HAP-1 (cell line): ENCODE results near the gene AFF4.
"Not testable (repeated sequence)": the region's sequence is repeated elsewhere in the genome, so short reads cannot be mapped to it uniquely, and the experiment has no call there.

Experiments used
- DNase-seq, 2 experiments: peaks; one replicate each; pipeline ENCODE4 v3.0.0-alpha.2; 2016 to 2020; ENCODE audit warnings: low spot score in 2 of 2
- H3K27me3 ChIP-seq: fragments of 250-450 bp; sonication (Bioruptor Pico); 2 replicates; pipeline ENCODE4 v1.5.1; 2020; ENCODE audit warnings: low read depth, mild to moderate bottlenecking, moderate library complexity
- H3K36me3 ChIP-seq: fragments of 250-450 bp; sonication (Bioruptor Pico); replicated peaks from 2 replicates; pipeline ENCODE4 v1.5.1; 2020; ENCODE audit warnings: mild to moderate bottlenecking
- H3K4me1 ChIP-seq: fragments of 250-450 bp; sonication (Bioruptor Pico); 2 replicates; pipeline ENCODE4 v1.5.1; 2020; ENCODE audit warnings: mild to moderate bottlenecking
- H3K4me3 ChIP-seq: fragments of 250-450 bp; sonication (Bioruptor Pico); 2 replicates; pipeline ENCODE4 v1.5.1; 2020; ENCODE audit warnings: mild to moderate bottlenecking, moderate library complexity
- H3K9me3 ChIP-seq: fragments of 250-450 bp; sonication (Bioruptor Pico); 2 replicates; pipeline ENCODE4 v1.5.1; 2020; ENCODE audit warnings: mild to moderate bottlenecking, moderate library complexity
- in situ Hi-C: fragments of 300-500 bp; cut with MboI; formaldehyde crosslinking; loops from 3 replicates; pipeline ENCODE4 v1.14.3; 2020; ENCODE audit warnings: low sequenced_read_pairs, inconsistent platforms, mixed read lengths

The AFF4 gene

DNA sequence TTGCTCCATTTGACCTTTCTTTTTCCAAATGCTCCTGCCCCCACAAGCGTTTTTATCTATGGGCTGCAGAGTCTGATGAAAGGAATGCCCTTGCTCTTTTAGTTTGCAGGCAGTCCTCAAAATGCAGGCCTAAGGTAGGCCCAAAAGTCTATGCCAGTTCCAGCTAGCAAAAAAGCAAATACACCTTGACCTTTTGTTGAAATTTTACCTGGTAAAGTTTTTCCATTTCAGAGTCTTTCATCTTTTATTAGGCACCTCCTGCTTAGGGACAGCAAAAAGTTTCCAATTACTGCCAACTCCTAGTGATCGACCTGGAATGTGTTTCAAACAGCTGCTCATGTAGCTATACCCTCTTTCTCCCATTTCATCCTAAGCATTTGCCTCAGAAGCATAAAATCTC lies 92.6 kb downstream of the AFF4 start:
- in situ Hi-C loops = no loop called here
- DNase-seq = no peak
- Histone ChIP-seq H3K36me3 (peaks cover 58% of the 10 kb centered on the region), H3K4me1 (peaks cover 9% of the 10 kb centered on the region), H3K9me3 (no peaks in the 10 kb centered on the region), H3K27me3 (no peaks in the 10 kb centered on the region), H3K4me3 (no peak overlapping the region)

DNA sequence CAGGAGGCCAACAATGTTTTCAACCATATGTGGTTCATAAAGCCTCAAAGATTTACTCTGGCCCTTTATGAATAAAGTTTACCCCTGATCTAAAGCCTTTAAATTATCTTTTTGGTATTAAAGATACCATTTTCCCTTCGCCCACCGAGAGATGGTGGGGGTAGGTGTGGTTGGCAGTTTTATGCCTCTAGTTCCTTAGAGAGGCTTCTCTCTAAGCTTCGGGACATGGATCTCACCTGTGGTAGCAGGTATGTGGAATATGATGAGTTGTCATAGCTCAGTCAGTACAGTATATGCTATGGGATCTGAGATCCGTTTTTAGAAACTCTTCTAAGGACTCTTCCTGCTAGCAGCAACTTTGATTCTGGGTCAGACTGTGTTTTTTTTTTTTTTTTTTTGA lies 94.7 kb downstream of the AFF4 start:
- H3K36me3 ChIP-seq = peaks cover 53% of the 10 kb centered on the region
- peaks cover 11% of the 10 kb centered on the region for H3K4me1 ChIP-seq
- no peaks in the 10 kb centered on the region for H3K9me3 ChIP-seq
- H3K27me3 ChIP-seq = no peaks in the 10 kb centered on the region
- in situ Hi-C loops = no loop called here
- H3K4me3 ChIP-seq = no peak overlapping the region
- DNase-seq = no peak

DNA sequence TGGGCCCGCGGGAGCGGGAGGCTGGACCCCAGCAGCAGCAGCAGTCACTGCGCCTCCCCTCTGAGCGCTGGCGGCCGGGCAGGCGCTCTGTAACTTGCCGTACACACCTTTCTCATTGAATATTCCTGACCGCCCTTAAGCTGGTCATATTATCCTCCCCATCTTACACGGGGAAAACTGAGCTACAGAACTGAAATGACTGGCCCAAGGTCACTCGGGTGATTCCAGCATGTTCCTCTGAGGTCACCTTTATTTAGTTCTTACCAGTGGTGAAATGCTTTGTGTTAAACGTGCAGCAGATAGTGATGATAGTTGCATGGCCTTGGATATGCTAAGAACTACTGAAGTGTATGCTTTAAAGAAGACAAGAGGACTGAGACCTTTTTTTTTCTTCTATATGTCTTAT lies 96.4 kb downstream of the AFF4 start:
- DNase-seq = no peak
- no peaks in the 10 kb centered on the region for H3K27me3 ChIP-seq
- in situ Hi-C loops = no loop called here

DNA sequence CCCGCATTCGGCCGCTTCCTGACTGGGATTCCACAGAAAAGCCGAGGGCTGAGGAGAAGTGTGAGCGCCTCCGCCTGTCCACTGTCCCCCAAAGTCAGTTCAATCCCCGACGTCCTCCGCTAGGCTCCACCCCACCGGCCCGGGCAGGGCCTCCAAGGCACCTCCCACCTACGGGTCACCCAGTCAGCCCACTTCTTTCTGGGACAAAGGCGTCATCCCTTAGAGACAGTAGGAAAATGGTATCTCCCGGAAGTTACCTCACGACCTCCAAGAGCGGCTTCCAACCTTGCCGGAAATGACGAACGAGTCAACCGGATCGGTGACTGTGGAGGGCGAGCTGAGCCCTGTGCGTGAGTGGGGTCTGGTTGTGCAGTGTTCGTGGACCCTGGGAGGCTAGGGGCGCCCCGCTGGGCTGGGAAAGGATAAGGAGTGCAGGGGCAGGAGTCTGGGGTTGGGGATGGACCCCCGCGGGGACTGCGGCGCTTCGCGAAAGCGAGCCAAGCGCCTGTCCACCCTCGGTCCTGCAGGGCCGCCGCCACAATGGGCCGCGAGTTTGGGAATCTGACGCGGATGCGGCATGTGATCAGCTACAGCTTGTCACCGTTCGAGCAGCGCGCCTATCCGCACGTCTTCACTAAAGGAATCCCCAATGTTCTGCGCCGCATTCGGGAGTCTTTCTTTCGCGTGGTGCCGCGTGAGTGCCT lies 96.9 kb downstream of the AFF4 start, which contains the start of the genes GDF9 and UQCRQ:
TSS of gene GDF9 (minus strand) at position 128 of the 704 bp plus-strand sequence. CDS start 1,936 bp downstream, outside the sequence.
TSS of gene UQCRQ (plus strand) at position 301 of the 704 bp plus-strand sequence. CDS start at position 541, 240 bp downstream.
- no peaks in the 10 kb centered on the region for H3K9me3 ChIP-seq
- H3K36me3 ChIP-seq = peaks cover 42% of the 10 kb centered on the region
- DNase-seq = peak; percentile 97 to 98
- H3K4me3 ChIP-seq = peak within 1 kb of the TSS; percentile 98
- peaks cover 11% of the 10 kb centered on the region for H3K4me1 ChIP-seq
- H3K27me3 ChIP-seq = no peaks in the 10 kb centered on the region
- in situ Hi-C loops = no loop called here

More for the DNA sequence above, 96.4 kb downstream of the AFF4 start:
- Histone ChIP-seq H3K36me3 (peaks cover 47% of the 10 kb centered on the region), H3K9me3 (no peaks in the 10 kb centered on the region), H3K4me3 (peak overlapping the region; percentile 98), H3K4me1 (peaks cover 11% of the 10 kb centered on the region)

DNA sequence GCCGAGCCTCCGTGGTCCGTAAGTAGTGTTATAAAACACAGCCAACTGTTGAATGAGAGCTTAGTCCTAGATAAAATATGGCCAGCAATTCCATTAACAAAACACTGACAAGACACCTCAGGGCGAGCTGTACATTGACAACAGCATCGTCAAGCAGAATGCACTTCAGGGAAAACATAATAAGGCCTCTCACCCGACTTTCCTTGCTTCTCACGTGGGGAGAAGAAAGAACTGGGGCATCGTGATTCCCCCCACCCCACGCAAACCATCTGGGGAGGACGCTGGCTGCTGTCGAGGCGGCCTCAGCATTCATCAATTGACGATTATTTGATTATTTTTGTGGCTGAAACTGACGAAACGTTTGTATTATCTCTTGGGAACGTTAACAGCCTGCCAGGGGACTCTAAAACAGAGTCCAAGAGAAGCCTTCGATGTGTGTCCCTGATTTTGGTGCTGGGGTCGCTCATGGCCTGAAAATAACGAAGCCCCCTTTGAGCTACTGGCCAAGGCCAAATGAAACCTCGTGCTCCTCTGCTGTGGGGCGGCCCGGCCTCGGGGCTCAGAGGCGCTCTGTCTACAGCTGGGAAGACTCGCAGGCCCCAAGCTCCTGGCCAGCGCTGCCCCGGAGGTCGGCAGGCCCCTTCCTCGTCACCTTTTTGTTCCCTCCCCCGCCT lies 97.6 kb downstream of the AFF4 start:
- no peaks in the 10 kb centered on the region for H3K9me3 ChIP-seq
- in situ Hi-C loops = no loop called here
- H3K4me3 ChIP-seq = peak overlapping the region; percentile 98
- peaks cover 11% of the 10 kb centered on the region for H3K4me1 ChIP-seq
- no peaks in the 10 kb centered on the region for H3K27me3 ChIP-seq
- no peak for DNase-seq
- H3K36me3 ChIP-seq = peaks cover 36% of the 10 kb centered on the region

DNA sequence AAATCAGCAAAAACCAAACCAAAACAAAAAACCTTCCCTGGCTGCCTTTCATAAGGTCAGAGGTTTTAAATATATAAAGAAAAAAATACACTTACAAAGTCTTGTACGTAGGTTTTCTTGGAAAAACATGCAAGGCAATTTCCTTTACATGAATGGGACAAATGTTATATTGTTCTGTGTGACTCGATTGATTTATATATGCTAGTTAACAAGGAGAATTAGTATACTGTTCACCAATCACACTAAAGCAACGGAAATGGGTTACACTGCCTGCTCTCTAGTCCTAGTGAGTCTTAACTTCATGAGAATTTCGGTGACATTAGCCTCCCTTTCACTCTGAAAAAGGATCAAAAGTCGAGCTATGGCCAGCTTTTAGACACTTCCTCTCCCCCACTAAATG lies 102.7 kb downstream of the AFF4 start:
- H3K4me1 ChIP-seq = peaks cover 1% of the 10 kb centered on the region
- in situ Hi-C loops = no loop called here
- no peak for DNase-seq
- H3K36me3 ChIP-seq = no peaks in the 10 kb centered on the region
- no peak overlapping the region for H3K4me3 ChIP-seq
- no peaks in the 10 kb centered on the region for H3K9me3 ChIP-seq
- peaks cover 6% of the 10 kb centered on the region; the same call in 1 of the 2 replicates for H3K27me3 ChIP-seq

DNA sequence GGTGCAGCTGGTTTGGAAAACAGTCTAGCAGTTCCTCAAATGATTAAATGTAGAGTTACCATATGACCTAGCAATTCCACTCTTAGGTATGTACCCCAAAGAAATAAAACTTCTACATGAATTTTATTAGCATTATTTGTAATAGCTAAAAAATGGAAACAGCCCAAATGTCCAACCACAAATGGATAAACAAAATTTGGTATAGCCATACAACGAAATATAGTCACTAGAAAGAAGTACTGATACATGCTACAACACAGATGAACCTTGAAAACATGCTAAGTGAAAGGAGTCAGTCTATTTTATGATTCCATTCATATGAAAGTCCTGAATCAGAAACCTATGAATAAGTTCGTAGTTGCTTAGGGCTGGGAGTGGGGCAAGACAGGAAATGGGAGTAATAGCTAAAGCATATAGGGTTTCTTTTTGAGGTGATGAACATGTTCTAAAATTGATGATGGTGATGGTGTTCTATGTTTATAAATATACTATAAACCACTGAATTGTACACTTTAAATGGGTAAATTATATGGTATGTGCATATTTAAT lies 103.5 kb downstream of the AFF4 start:
- in situ Hi-C loops = no loop called here
- DNase-seq = no peak
- Histone ChIP-seq H3K4me1 (no peaks in the 10 kb centered on the region), H3K36me3 (no peaks in the 10 kb centered on the region), H3K4me3 (no peak overlapping the region), H3K27me3 (peaks cover 6% of the 10 kb centered on the region; the same call in 1 of the 2 replicates), H3K9me3 (no peaks in the 10 kb centered on the region)

DNA sequence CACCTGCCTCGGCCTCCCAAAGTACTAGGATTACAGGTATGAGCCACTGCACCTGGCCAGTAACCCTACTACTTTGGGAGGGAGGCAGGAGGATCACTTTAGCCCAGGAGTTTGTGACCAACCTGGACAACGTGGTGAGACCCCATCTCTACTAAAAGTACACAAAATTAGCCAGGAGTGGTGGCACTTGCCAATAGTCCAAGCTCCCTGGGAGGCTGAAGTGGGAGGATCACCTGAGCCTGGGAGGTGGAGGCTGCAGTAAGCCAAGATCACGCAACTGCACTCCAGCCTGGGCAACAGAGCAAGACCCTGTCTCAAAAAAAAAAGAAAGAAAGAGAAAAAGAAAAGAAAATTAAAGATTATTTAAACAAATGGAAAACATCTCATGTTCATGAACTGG lies 107.4 kb downstream of the AFF4 start:
- H3K4me1 ChIP-seq = peaks cover 4% of the 10 kb centered on the region; the same call in 1 of the 2 replicates
- DNase-seq = no peak
- H3K36me3 ChIP-seq = no peaks in the 10 kb centered on the region
- H3K4me3 ChIP-seq = no peak overlapping the region
- in situ Hi-C loops = no loop called here
- no peaks in the 10 kb centered on the region for H3K9me3 ChIP-seq
- H3K27me3 ChIP-seq = peaks cover 6% of the 10 kb centered on the region; the same call in 1 of the 2 replicates

DNA sequence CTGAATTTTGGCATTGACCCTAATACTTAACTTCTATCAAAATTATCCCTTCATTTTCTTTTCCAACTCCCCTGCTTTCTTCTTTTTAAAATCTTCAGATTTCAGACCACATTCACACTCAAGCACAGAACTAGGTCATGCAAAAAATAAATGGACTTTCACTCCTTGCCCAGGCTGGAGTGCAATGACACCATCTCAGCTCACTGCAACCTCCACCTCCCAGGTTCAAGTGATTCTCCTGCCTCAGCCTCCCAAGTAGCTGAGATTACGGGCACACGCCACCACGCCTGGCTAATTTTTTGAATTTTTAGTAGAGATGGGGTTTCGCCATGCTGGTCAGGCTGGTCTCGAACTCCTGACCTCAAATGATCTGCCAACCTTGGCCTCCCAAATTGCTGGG lies 108.4 kb downstream of the AFF4 start:
- in situ Hi-C loops, H3K36me3 ChIP-seq, H3K4me1 ChIP-seq, H3K4me3 ChIP-seq, H3K27me3 ChIP-seq, H3K9me3 ChIP-seq, DNase-seq: not testable (repeated sequence)

DNA sequence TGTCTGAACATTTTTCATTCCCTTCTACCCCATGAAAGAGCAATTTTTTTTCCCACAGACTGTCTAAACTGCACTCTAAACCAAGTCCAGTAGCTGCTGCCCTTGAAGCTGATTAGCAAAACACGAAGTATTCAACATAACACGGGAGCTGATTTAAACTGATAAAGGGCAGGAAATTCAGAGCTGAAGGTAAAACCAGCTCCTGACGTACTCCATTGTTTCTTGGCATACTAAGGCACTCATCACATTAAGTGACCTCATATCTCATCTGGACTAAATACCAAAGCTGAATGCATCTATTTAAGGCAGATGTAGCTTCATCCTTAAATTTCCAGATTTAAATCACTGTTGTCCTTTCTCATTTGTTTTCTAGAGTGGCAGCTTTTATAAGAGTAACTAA lies 109.1 kb downstream of the AFF4 start:
- no peak overlapping the region for H3K4me3 ChIP-seq
- no peaks in the 10 kb centered on the region for H3K9me3 ChIP-seq
- no peaks in the 10 kb centered on the region for H3K36me3 ChIP-seq
- in situ Hi-C loops = no loop called here
- peaks cover 11% of the 10 kb centered on the region for H3K4me1 ChIP-seq
- peak in 1 of 2 experiments; percentile 17 for DNase-seq
- H3K27me3 ChIP-seq = no peaks in the 10 kb centered on the region

DNA sequence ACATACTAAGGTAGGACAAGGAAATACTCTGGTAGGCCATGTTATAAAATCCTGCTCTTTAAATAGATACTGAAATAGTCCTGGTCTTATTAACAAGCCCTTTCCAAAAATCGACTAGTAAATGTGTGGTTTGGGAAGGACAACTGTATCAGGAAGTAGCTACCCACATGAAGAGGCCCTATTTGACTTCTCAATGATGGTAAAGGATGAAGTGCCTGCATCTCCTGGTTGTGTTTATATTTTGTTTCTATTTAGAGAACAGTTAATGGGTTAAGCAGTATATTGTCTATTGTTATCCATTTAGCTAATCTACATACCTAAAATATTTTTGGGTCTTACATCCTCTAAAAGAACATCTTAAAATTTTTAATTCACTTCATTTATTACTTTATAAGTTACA lies 109.6 kb downstream of the AFF4 start:
- no peaks in the 10 kb centered on the region for H3K36me3 ChIP-seq
- in situ Hi-C loops = no loop called here
- H3K9me3 ChIP-seq = no peaks in the 10 kb centered on the region
- H3K4me3 ChIP-seq = no peak overlapping the region
- H3K4me1 ChIP-seq = peaks cover 16% of the 10 kb centered on the region
- H3K27me3 ChIP-seq = no peaks in the 10 kb centered on the region
- no peak for DNase-seq

DNA sequence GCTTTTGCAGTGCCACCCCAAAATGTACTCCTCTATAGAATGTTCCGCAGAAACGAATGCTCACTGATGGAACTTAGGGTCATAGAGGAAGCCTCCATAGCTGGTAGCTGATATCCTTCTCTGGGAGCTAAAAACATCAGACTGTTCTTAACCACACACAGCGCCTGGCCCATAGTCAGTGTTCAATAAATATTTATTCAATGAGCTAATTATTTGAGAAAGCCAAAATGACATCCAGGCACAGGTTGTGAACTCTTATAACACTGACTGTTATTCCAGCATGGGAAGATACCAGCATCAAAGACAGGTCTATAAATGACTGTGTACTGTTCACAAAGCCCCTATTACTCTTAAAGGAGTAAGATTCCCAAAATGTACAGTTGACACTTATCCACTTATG lies 110.1 kb downstream of the AFF4 start:
- H3K9me3 ChIP-seq = no peaks in the 10 kb centered on the region
- in situ Hi-C loops = no loop called here
- H3K4me1 ChIP-seq = peaks cover 19% of the 10 kb centered on the region
- no peak for DNase-seq
- H3K4me3 ChIP-seq = no peak overlapping the region
- no peaks in the 10 kb centered on the region for H3K27me3 ChIP-seq
- H3K36me3 ChIP-seq = no peaks in the 10 kb centered on the region

DNA sequence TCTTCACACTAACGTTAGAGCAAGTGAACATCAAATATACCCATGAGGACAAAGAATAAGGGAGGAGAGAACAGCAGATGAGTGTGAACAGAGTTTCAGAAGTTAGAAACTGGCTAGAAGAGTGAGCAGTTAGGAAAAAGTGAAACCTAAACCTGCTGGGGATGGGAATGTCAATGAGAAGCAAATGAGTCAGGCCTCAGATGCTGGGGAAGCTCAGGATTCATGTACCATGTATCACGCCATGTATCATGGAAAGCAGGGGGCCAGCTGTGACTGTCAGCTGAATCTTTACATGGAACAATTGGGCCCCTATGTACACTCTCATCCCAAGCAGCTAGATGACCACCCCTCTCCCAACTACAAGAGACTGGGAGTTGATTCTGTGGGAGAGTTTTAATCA lies 113.4 kb downstream of the AFF4 start:
- no peak overlapping the region for H3K4me3 ChIP-seq
- peaks cover 19% of the 10 kb centered on the region for H3K4me1 ChIP-seq
- in situ Hi-C loops = no loop called here
- H3K27me3 ChIP-seq = no peaks in the 10 kb centered on the region
- H3K9me3 ChIP-seq = no peaks in the 10 kb centered on the region
- no peak for DNase-seq
- no peaks in the 10 kb centered on the region for H3K36me3 ChIP-seq

DNA sequence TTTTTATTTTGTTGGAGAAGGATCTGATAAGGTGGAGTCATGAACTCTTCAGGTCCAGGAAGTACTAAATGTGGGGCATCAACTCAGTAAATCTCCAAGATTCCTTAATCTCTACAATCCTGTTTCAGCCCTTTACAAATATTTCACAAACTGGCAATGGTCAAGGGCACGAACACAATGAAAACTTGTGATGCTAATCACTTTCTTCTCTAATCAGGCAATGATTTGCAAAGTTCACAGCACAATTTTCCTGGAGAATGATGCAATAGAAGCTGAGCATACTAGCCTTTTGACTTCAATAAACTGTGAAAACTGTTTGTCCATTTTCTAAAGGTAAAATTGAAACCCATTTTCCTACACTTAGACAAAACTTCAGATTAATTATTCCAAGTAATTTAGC lies 114.1 kb downstream of the AFF4 start:
- no peaks in the 10 kb centered on the region for H3K27me3 ChIP-seq
- no peaks in the 10 kb centered on the region for H3K36me3 ChIP-seq
- no peaks in the 10 kb centered on the region for H3K9me3 ChIP-seq
- DNase-seq = peak in 1 of 2 experiments; percentile 72
- H3K4me1 ChIP-seq = peaks cover 17% of the 10 kb centered on the region
- no peak overlapping the region for H3K4me3 ChIP-seq
- in situ Hi-C loops = no loop called here
